HG03175 (cell line): ENCODE results near the gene AXIN2.

Experiments
- ATAC-seq: cut with Tn5 transposase; IDR thresholded peaks from one replicate; pipeline ENCODE4 v1.9.1; 2021; ENCODE audit warnings: mild to moderate bottlenecking, moderate library complexity; ENCODE audit not compliant: unreplicated experiment

The AXIN2 gene

DNA sequence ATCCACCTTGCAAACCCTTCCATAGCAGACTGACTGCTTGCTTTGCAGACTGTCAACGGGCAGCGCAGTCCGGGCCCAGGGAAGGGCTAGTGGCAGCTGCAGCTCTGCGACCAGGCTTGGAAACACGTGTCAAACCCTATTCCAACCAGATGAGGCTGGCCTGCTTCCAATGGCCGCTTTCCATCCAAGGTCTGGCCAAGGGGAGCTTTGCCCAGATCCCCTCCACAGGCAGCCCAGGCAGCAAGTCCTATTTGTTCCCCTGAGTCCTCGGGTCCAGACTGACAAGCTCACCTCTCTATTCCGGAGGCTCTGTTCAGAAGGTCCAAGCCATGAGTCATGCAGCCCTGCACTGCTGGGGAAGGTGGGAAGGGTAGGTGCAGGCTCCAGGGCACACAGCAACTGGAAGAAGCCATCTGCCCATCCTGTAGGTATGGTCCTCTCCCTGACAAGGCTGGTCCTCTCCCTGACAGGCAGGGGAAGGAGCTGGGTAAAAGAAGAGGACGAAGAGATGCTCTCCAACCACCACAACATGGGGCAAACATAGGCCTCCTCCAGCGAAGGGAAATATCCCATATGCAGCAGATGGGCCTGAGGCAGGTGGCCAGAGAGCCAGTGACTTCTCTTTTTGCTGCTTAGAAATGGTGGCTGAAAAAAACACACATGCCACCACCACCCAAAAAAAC is 22.6 kb upstream of the AXIN2 start:
- ATAC-seq: no peak

DNA sequence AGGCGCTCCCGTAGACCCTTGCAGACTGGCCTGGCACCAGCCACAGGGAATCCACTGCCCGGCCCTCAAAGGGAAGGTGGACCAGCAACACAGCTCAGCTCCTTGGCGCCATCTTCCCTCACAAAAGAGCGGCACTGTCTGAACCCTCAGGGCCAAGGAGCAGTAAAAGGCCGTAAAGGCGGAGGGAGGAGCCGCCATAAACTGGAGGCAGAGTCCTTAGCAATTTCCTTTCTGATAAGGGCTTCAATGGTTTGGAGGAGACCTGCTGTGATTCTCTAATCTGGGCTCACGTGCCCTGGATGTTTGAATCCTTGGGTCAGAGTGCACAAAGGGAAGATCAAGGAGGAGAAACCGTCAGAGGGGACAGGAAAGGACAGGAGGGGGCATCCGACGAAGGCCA is 15.5 kb upstream of the AXIN2 start:
- ATAC-seq: no peak

DNA sequence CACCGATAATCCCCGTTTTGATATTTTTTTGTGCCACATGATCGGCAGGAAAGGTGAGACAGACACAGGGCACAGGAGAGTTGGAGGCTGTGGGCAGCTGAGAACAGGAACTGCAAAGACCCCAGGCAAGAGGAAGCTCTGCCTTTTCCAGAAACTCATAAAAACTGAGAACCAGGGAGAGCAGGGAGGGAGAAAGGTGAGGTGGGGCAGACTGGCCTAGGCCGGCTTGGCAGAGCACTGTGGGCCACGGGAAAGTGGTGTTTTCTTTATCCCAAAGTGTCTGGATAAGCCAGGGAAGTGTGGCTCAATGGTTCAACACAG is 11.8 kb upstream of the AXIN2 start:
- no peak for ATAC-seq

DNA sequence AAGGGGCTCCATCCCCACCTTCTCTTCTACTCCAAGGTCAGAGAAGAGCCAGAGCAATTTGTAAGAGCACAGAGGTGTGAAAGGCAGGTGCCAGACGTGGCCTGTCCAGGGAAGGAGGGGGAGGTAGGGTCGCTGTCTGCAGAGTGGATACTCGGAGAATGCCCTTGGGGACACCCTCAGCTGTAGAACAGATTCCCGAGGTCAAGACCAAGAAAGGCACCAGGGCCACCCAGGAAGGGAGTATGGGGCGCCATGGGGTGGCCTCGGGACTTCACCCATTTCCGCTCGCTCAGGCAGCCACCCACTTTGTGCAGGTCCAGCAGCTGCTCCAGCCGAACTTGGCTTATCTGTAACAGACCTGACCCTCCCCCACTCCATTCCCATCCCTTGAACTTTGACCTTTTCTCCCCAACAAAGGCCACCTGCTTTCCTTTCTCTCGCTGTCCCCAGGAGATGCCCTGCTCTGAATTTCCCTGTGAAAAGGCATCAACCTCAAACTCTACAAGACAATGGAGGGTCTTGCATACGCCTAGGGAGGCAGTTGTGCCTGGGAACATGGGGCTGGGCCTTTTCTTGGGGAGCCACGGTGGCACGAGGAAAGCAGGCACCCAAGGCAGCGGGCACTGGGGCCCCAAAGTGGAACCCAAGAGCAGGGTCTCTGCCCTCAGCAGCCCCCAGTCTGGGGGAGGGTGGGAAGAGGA is 11.3 kb upstream of the AXIN2 start:
- no peak for ATAC-seq

GRCh38 chr17:65572186-65572580 is 10.7 kb upstream of the AXIN2 start:
- ATAC-seq: no peak

GRCh38 chr17:65568918-65569317 is 7.5 kb upstream of the AXIN2 start:
- ATAC-seq: no peak

DNA sequence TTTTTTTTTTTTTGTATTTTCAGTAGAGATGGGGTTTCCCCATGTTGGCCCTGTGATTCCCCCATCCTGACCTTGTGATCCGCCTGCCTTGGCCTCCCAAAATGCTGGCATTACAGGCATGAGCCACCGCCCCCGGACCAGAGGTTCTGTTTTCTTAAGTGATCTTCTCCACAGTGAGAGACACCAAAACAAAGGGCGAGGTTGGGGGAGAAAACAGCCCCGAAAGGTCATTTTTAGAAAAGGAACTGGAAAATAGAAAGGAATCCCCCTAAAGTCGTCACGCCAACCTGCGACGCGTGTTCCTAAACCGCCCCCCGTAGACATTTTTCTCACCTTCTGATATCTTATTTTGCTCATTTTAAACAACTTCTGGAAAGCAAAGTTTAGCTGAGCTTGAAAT is 6.1 kb upstream of the AXIN2 start:
- no peak for ATAC-seq

GRCh38 chr17:65565559-65565958 is 4.1 kb upstream of the AXIN2 start:
- ATAC-seq: no peak

DNA sequence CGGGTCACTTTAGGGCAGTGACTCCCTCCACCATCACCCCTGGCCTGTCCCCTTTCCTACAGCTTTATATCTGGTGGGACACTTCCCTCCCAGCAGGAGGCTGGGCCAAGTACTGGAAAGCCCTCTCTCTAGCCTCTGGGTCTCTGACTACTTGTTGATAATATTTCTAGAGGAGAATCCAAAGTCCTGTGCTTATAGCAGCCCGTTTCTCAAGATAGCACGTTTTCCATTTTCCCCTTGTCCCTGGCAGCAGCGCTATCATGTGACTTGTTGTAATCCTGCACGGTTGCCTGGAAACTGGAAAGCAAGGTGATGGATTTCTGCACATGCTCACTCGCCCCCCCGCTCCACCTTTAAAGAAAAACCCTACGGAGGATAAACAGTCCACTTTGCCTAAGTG is 3.3 kb upstream of the AXIN2 start:
- ATAC-seq: no peak

DNA sequence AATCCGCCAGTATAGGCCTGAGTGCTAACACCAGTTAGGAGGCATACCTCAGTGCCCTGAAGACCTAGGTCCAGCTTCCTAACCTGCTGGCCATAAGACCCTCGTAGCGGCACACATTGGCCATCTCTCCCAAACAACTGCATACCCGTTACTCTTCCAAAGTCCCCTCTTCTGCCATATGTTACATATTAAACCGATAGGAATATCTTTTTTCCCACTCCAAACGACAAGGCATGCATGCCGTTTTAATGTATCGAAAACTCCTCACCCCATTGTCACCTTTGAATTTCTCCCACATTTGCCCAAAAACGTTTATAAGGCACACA is 721 bp upstream of the AXIN2 start:
- no peak for ATAC-seq

DNA sequence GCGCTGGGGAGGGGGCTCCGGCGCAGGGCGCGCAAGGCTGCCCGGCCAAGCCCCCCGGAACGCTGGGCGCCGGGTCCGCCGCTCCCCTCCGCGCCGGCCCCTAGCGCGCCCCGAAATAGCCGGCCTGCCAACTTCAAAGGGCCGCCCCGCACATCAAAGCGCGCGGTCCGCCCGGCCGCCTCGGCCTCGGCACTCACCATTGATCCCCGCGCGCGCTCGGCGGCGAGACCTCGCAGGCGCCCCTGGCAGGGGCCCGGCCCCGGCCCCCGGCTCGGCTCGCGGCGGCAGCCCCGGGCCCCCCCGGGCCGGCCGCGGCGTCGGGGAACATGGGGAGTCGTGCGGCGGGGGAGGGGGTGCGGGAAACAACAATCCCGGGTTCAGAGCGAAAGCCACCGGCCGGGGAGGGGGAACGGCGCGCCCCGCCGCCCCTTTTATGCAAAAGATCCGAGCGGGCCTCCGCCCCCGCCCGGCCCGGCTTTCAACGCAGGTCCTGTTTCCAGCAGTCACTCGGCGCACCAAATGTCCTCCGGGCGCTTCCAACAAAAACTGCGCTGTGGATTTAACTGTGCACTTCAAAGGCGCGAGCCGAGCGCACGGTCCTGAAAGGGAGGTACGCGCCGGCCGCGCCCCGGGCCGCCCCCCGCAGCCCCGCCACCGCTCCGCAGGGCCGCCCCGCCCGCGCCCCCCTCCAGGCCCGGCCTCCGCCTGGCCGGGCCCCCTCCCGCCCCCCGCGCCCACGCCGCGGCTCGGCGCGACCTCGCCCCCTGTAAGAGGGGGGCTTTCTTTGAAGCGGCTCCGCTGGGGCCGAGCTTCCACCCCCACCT is 608 bp downstream of the AXIN2 start:
- ATAC-seq: no peak

DNA sequence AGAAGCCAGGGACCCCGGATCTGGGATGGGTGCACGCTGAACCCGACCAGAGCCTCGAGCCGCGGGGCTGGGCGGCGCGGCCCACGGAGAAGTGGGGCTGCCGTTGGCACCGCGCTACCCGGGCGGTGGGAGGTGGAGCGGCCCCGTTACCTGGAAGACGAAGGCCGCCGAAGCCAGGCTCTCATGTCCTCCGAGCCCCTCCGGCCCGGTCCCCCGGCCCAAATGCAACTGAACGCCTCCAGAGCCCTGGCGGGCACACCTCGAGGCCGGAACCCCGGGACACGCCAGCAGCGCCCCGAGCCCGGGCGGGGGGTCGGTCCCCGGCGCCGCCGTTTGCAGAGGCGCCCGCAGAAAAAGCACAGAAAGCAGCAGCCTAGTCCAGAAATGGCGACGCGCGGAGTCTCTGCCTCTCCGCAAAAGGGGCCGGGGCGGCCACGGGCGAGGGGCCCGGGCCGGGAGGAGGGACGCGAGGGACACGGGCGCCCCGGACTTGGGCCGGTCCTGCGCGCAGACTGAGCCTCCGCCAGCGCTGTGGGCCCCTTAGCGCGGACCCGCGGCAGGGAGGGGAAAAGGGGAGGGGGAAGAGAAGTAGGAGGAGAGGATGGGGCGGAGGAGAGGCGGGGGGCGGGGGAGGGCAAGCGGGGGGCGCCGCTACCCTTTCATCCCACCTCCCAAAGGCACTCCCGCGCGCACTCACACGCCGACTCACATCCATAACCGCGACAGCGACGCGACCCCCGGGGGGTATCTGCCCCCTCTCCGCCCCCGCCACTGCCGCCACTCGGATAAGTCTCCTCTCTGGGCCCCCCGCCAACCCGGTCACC is 1.4 kb downstream of the AXIN2 start:
- ATAC-seq: no peak

- ATAC-seq: no peak
These were observed 2.0 kb downstream of the AXIN2 start for GRCh38 chr17:65559461-65559803.

DNA sequence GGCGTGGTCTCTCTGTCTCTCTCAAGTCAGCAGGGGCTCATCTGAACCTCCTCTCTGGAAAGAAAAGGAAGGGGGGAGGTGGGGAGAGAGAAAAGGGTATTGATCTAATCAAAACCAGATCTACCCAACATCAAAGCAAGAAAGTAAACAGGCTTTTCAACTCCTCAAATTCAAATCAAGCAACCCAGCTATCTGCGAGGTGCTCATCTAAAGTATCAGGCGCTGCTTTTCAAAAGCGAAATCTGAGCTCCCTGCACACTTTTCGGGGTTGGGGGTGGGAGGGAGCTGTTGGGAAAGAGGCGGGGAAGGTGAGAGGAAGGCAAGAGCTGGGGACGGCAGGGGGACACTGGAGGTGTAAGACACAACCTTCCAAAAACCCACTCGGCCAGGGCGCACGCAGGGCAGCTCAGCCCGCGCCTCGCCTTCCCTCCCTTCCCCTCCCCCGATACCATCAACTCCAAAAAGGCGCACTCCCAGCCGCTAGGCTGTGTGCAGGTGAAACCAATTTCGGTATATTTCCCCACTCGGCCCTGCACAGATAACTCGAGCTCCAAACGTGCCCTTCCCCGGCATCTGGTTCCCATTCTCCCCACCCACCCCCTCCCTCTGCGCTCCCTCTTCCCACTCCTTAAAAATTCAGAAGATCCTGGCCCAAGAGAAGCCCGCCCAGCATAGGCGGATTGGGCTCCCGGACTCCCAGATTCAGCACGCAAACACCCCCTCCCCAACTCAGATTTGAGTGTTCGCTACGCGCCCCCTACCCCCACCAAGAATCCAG is 2.6 kb downstream of the AXIN2 start:
- ATAC-seq: no peak

- no peak for ATAC-seq
These were observed 3.2 kb downstream of the AXIN2 start for GRCh38 chr17:65558311-65558682.

- no peak for ATAC-seq
These were observed 3.8 kb downstream of the AXIN2 start for GRCh38 chr17:65557349-65558310.

DNA sequence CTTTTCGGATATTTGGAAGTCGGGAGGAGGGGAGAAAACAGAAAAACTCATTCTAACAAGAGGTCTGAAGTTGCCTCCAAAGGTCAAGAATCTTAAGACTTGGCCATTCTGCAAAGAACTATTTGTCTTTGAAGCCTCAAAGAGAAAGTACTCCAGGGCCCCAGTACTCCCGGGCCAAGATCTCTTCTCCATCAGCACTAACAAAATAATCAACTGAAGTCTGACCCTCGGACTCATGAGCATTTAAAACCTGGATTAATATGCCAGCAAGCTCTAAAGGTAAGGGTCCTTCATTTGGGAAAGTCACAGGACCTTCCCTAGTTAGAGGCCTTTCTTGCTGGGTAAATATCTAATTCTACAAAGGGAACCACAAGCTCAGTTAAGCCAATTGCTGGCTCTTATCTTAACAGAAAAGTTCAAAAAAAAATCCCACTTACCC is 4.5 kb downstream of the AXIN2 start:
- no peak for ATAC-seq

GRCh38 chr17:65556014-65556909 is 5.2 kb downstream of the AXIN2 start:
- peak; percentile 41 for ATAC-seq
